BE2C (cell line): Measurements from ENCODE around the gene AGK.

Experiments
- DNase-seq: peaks from one replicate; pipeline ENCODE4 v3.0.0-alpha.2; 2020
- H3K27me3 ChIP-seq: fragments of 250-450 bp; sonication (Bioruptor Pico); 2 replicates; pipeline ENCODE4 v1.5.1; 2020; ENCODE audit warnings: mild to moderate bottlenecking
- H3K36me3 ChIP-seq: fragments of 250-450 bp; sonication (Bioruptor Pico); 2 replicates; pipeline ENCODE4 v1.5.1; 2020; ENCODE audit warnings: mild to moderate bottlenecking
- H3K4me1 ChIP-seq: fragments of 250-450 bp; sonication (Bioruptor Pico); 2 replicates; pipeline ENCODE4 v1.5.1; 2020
- H3K4me3 ChIP-seq: 2 replicates; pipeline ENCODE4 v1.5.1; 2011; ENCODE audit warnings: low read depth, low read length
- H3K9me3 ChIP-seq: fragments of 250-450 bp; sonication (Bioruptor Pico); 2 replicates; pipeline ENCODE4 v1.5.1; 2020
- CTCF ChIP-seq: IDR thresholded peaks from 2 replicates; pipeline ENCODE4 v1.5.1; 2012; ENCODE audit warnings: mild to moderate bottlenecking, low read depth, low read length

The AGK gene

DNA sequence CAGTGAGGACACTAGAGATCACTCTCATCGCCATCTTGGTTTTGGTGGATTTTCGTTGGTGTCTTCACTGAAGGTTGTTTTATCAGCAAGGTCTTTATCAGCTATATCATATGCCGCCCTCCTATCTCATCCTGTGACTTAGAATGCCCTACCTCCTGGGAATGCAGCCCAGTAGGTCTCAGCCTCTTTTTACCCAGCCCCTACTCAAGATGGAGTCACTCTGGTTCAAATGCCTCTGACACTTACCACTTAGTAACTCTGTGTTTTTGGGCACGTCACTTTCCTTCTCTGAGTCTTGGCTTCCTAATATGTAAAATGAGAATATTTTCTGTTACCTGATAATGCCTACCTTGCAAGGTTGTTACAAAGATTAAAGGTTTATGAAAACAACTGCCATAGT is 37.7 kb downstream of the AGK start:
- Histone ChIP-seq H3K9me3 (no peaks in the 10 kb centered on the region), H3K36me3 (no peaks in the 10 kb centered on the region), H3K4me3 (no peak overlapping the region), H3K27me3 (no peaks in the 10 kb centered on the region), H3K4me1 (no peaks in the 10 kb centered on the region; the same call in 1 of the 2 replicates)
- DNase-seq = no peak
- TF ChIP-seq CTCF = no peak

- Histone ChIP-seq H3K4me3 (no peak overlapping the region), H3K36me3 (no peaks in the 10 kb centered on the region), H3K9me3 (no peaks in the 10 kb centered on the region), H3K27me3 (no peaks in the 10 kb centered on the region), H3K4me1 (no peaks in the 10 kb centered on the region; the same call in 1 of the 2 replicates)
- DNase-seq = no peak
- no peak for TF ChIP-seq CTCF
Measured at GRCh38 chr7:141590071-141590470, 38.9 kb downstream of the AGK start.

DNA sequence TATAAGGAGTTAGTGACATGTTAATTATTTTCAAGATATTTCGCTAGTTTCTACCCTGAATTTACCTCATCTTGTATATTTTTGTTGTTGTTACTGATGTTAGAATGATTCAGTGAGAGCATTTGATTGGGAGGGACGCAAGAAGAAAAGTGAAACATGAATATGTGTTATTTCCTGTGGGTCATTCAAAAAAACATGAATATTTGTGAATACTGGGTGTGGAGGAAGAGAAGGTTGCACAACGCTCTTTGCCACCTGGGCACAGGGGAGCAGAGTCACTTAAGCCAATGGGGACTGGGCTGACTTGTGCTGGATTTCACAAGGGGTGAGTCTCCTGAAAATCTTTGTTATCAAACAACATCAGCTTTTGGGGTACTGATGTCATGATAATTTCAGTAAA is 39.5 kb downstream of the AGK start:
- Histone ChIP-seq H3K27me3 (no peaks in the 10 kb centered on the region), H3K9me3 (no peaks in the 10 kb centered on the region), H3K36me3 (no peaks in the 10 kb centered on the region), H3K4me3 (no peak overlapping the region), H3K4me1 (no peaks in the 10 kb centered on the region; the same call in 1 of the 2 replicates)
- no peak for DNase-seq
- no peak for TF ChIP-seq CTCF

GRCh38 chr7:141593134-141593533 is 41.9 kb downstream of the AGK start:
- no peak overlapping the region for H3K4me3 ChIP-seq
- H3K9me3 ChIP-seq = no peaks in the 10 kb centered on the region
- peak; percentile 34 for DNase-seq
- TF ChIP-seq CTCF = no peak
- H3K4me1 ChIP-seq = no peaks in the 10 kb centered on the region; the same call in 1 of the 2 replicates
- H3K27me3 ChIP-seq = no peaks in the 10 kb centered on the region
- H3K36me3 ChIP-seq = no peaks in the 10 kb centered on the region; the same call in 1 of the 2 replicates

GRCh38 chr7:141597966-141598365 is 46.8 kb downstream of the AGK start:
- peaks cover 4% of the 10 kb centered on the region; the same call in 1 of the 2 replicates for H3K36me3 ChIP-seq

More at GRCh38 chr7:141597966-141598365, 46.8 kb downstream of the AGK start:
- Histone ChIP-seq H3K9me3 (no peaks in the 10 kb centered on the region), H3K4me1 (no peaks in the 10 kb centered on the region; the same call in 1 of the 2 replicates), H3K27me3 (no peaks in the 10 kb centered on the region), H3K4me3 (no peak overlapping the region)
- DNase-seq = no peak
- TF ChIP-seq CTCF = no peak
